Ishikawa (cell line): ENCODE data around the gene DKK1.

Source experiments
- CEBPB ChIP-seq: IDR thresholded peaks from 2 replicates; pipeline ENCODE4 v1.6.1; 2012
- CREB1 ChIP-seq: IDR thresholded peaks from 2 replicates; pipeline ENCODE4 v1.6.1; 2012; ENCODE audit warnings: low read depth
- EGR1 ChIP-seq: IDR thresholded peaks from 2 replicates; pipeline ENCODE4 v1.6.1; 2012
- EP300 ChIP-seq: IDR thresholded peaks from 2 replicates; pipeline ENCODE4 v1.6.1; 2012; ENCODE audit warnings: borderline replicate concordance
- FOXM1 ChIP-seq: IDR thresholded peaks from 2 replicates; pipeline ENCODE4 v1.6.1; 2012; ENCODE audit warnings: low read depth, borderline replicate concordance
- MAX ChIP-seq: IDR thresholded peaks from 2 replicates; pipeline ENCODE4 v1.6.1; 2012
- NFIC ChIP-seq: IDR thresholded peaks from 2 replicates; pipeline ENCODE4 v1.6.1; 2012
- RAD21 ChIP-seq: IDR thresholded peaks from 2 replicates; pipeline ENCODE4 v1.6.1; 2012; ENCODE audit warnings: low read depth
- REST ChIP-seq: IDR thresholded peaks from 2 replicates; pipeline ENCODE4 v1.6.1; 2012; ENCODE audit warnings: low read depth, mild to moderate bottlenecking
- TAF1 ChIP-seq: IDR thresholded peaks from 2 replicates; pipeline ENCODE4 v1.6.1; 2012; ENCODE audit warnings: low read depth, mild to moderate bottlenecking
- TCF12 ChIP-seq: IDR thresholded peaks from 2 replicates; pipeline ENCODE4 v1.6.1; 2012; ENCODE audit warnings: low read depth
- TEAD4 ChIP-seq: IDR thresholded peaks from 2 replicates; pipeline ENCODE4 v1.6.1; 2012
- USF1 ChIP-seq: IDR thresholded peaks from 2 replicates; pipeline ENCODE4 v1.6.1; 2012
- YY1 ChIP-seq: IDR thresholded peaks from 2 replicates; pipeline ENCODE4 v1.6.1; 2012; ENCODE audit warnings: low read depth
- ZBTB7A ChIP-seq: IDR thresholded peaks from 2 replicates; pipeline ENCODE4 v1.6.1; 2012; ENCODE audit warnings: low read depth

The DKK1 gene

GRCh38 chr10:52357971-52358370 is 43.9 kb downstream of the DKK1 start:
- TF ChIP-seq YY1 (no peak), TAF1 (no peak), MAX (no peak), CEBPB (no peak), CREB1 (no peak), RAD21 (no peak), TCF12 (no peak), EP300 (no peak), NFIC (no peak), EGR1 (no peak), TEAD4 (no peak), FOXM1 (no peak)

GRCh38 chr10:52359441-52359840 is 45.4 kb downstream of the DKK1 start:
- TF ChIP-seq USF1, result no peak
- no peak for TF ChIP-seq FOXM1
- no peak for TF ChIP-seq NFIC
- no peak for TF ChIP-seq ZBTB7A
- TF ChIP-seq TEAD4, result no peak
- no peak for TF ChIP-seq MAX
- TF ChIP-seq YY1, result no peak
- no peak for TF ChIP-seq REST
- no peak for TF ChIP-seq EGR1
- TF ChIP-seq RAD21, result no peak
